GM18498 (cell line): ENCODE data around the gene HEMGN.
A peak's percentile ranks its signal among the peaks of the same experiment; 100 is the strongest.
"Not testable (repeated sequence)": the region's sequence is repeated elsewhere in the genome, so short reads cannot be mapped to it uniquely, and the experiment has no call there.

Source experiments
- ATAC-seq: cut with Tn5 transposase; IDR thresholded peaks from one replicate; pipeline ENCODE4 v1.9.1; 2021; ENCODE audit warnings: mild to moderate bottlenecking, moderate library complexity; ENCODE audit not compliant: unreplicated experiment

HEMGN gene

GRCh38 chr9:97938081-97938644, at the start of gene HEMGN:
HEMGN (minus strand) TSS chr9:97938172; CDS start chr9:97938136, 36 bp downstream.
- peak; percentile 89 for ATAC-seq

GRCh38 chr9:97987487-97987886, 49.5 kb upstream of the HEMGN start:
- no peak for ATAC-seq

GRCh38 chr9:97985058-97985861, 47.3 kb upstream of the HEMGN start:
- ATAC-seq: peak; percentile 18

GRCh38 chr9:97984188-97985057, 46.5 kb upstream of the HEMGN start:
- peak; percentile 39 for ATAC-seq

- peak; percentile 20 for ATAC-seq
These were observed 45.7 kb upstream of the HEMGN start for GRCh38 chr9:97983589-97984187.

GRCh38 chr9:97982683-97983588, 45.0 kb upstream of the HEMGN start, which contains the start of gene ANP32B:
ANP32B (plus strand) TSS chr9:97983341; CDS start chr9:97983556, 215 bp downstream.
- peak; percentile 71 for ATAC-seq

GRCh38 chr9:97981846-97982682, 44.1 kb upstream of the HEMGN start:
- no peak for ATAC-seq

GRCh38 chr9:97980918-97981845, 43.2 kb upstream of the HEMGN start:
- ATAC-seq: no peak

GRCh38 chr9:97980479-97980803, 42.5 kb upstream of the HEMGN start:
- no peak for ATAC-seq

GRCh38 chr9:97979788-97980478, 42.0 kb upstream of the HEMGN start:
- no peak for ATAC-seq

GRCh38 chr9:97978371-97979130, 40.6 kb upstream of the HEMGN start:
- ATAC-seq: no peak

GRCh38 chr9:97976633-97977032, 38.7 kb upstream of the HEMGN start:
- not testable (repeated sequence) for ATAC-seq

GRCh38 chr9:97975376-97975775, 37.4 kb upstream of the HEMGN start:
- ATAC-seq: no peak

GRCh38 chr9:97972753-97973152, 34.8 kb upstream of the HEMGN start:
- ATAC-seq: no peak

- ATAC-seq: no peak
These were observed 32.2 kb upstream of the HEMGN start for GRCh38 chr9:97970165-97970564.

- ATAC-seq: no peak
These were observed 31.0 kb upstream of the HEMGN start for GRCh38 chr9:97969014-97969413.

- no peak for ATAC-seq
These were observed 28.5 kb upstream of the HEMGN start for GRCh38 chr9:97966493-97966892.
